ENCODE data around the gene DOK4. TPM values are rescaled to one million over a fixed set of nuclear protein-coding genes. Genes with fewer than 3 reads are reported as not detected.

DOK4 gene
- total RNA-seq, 1 experiment from 2014 or later = 13.1 TPM

GRCh38 chr16:57516773-57517172, 30.5 kb upstream of the DOK4 start:
- H3K27me3 ChIP-seq (ENCODE audit: insufficient read depth, low read length) = no peaks in the 10 kb centered on the region
- H2BK120ac ChIP-seq (ENCODE audit: low read depth, low read length, poor library complexity, severe bottlenecking) = no peak overlapping the region
- no peaks in the 10 kb centered on the region for H3K4me1 ChIP-seq (ENCODE audit: insufficient read depth, low read length)
- H2BK20ac ChIP-seq (ENCODE audit: low read depth, low read length, poor library complexity, severe bottlenecking) = no peak overlapping the region
- Mint-ChIP-seq H3K36me3 (ENCODE audit: insufficient read depth in 1 of 3, low read depth in 3 of 3) (peaks cover 2 to 7% (median 2%) of the 10 kb centered on the region in 3 experiments; a peak in 4 of 7 replicates), H3K4me3 (peak overlapping the region in 1 of 2 experiments; percentile 36; a peak in 1 of 5 replicates), H3K27ac (no peak overlapping the region), H3K4me1 (no peaks in the 10 kb centered on the region), H3K27me3 (ENCODE audit: low read depth) (peaks cover 6% of the 10 kb centered on the region), H3K9me3 (peaks cover 0 to 2% of the 10 kb centered on the region in 2 experiments; a peak in 1 of 5 replicates)
- no peaks in the 10 kb centered on the region for H3K9me3 ChIP-seq (ENCODE audit: control insufficient read depth, low read depth, low read length)
- H3K9ac ChIP-seq (ENCODE audit: extremely low read depth, insufficient read length, low read length) = no peak overlapping the region
- H3K79me1 ChIP-seq (ENCODE audit: insufficient read depth, low read depth, low read length, poor library complexity, severe bottlenecking) = no peaks in the 10 kb centered on the region
- DNase-seq = no peak
- no peak overlapping the region for H3K18ac ChIP-seq (ENCODE audit: insufficient read length, low read depth, low read length)
- H2AK5ac ChIP-seq (ENCODE audit: insufficient read length, low read length) = no peak overlapping the region
- no peak overlapping the region for H2BK12ac ChIP-seq (ENCODE audit: insufficient read length, low read depth, low read length)
- H2AFZ ChIP-seq (ENCODE audit: low read length) = no peak overlapping the region
- no peaks in the 10 kb centered on the region for H3K79me2 ChIP-seq (ENCODE audit: insufficient read depth, low read length)
- no peak overlapping the region for H3T11ph ChIP-seq (ENCODE audit: low read length)
- TF ChIP-seq CTCF (conservative IDR thresholded peaks at IDR 0.05) = no peak
- no peak overlapping the region for H3K56ac ChIP-seq (ENCODE audit: insufficient read length, low read depth, low read length)
- H4K5ac ChIP-seq (ENCODE audit: insufficient read length, low read depth, low read length) = no peak overlapping the region
- no peak overlapping the region for H3K4me2 ChIP-seq (ENCODE audit: insufficient read depth, insufficient read length, low read length)
- H4K8ac ChIP-seq (replicated peaks; ENCODE audit: insufficient read length, low read depth, low read length) = no peak overlapping the region
- H4K20me1 ChIP-seq (ENCODE audit: control insufficient read depth, insufficient read depth, insufficient read length) = no peaks in the 10 kb centered on the region
- H3K23ac ChIP-seq (ENCODE audit: insufficient read length, low read depth, low read length) = no peak overlapping the region
- no CpG with 5 or more reads among the region's 3 CpGs for WGBS (ENCODE audit: extremely low coverage, insufficient read length, low lambda C conversion rate)
- H3K27ac ChIP-seq (ENCODE audit: insufficient read length, low read depth, low read length) = no peak overlapping the region
- no peak overlapping the region for H2BK15ac ChIP-seq (ENCODE audit: low read depth, low read length)
- no peak overlapping the region for H4K91ac ChIP-seq (ENCODE audit: insufficient read length, low read depth, low read length)
- no peak overlapping the region for H2BK5ac ChIP-seq (ENCODE audit: insufficient read length, low read length)
- no peak overlapping the region for H3K14ac ChIP-seq (ENCODE audit: insufficient read depth, low read length)
- H3K4ac ChIP-seq (ENCODE audit: low read depth, low read length) = no peak overlapping the region
- no peaks in the 10 kb centered on the region for H3K23me2 ChIP-seq (ENCODE audit: insufficient read length, low read depth, low read length, poor library complexity, severe bottlenecking)

All from H9 (cell line).